K562 (cell line): ENCODE measurements around the gene LSR. TPM values are rescaled to one million over a fixed set of nuclear protein-coding genes. Genes with fewer than 3 reads are reported as not detected.

Experiments used
- ARHGAP35 ChIP-seq: fragments of 450-650 bp; IDR thresholded peaks from 2 replicates; pipeline ENCODE4 v1.6.1; 2018; ENCODE audit not compliant: partially characterized antibody
- BHLHE40 ChIP-seq: IDR thresholded peaks from 2 replicates; pipeline ENCODE4 v1.6.1; 2011; ENCODE audit warnings: low read length, improper control_type of control experiment
- CBFA2T3 ChIP-seq: fragments of 450-650 bp; IDR thresholded peaks from 2 replicates; pipeline ENCODE4 v1.6.1; 2017
- CBX1 ChIP-seq: sonication (generic); IDR thresholded peaks from 2 replicates; pipeline ENCODE4 v1.6.1; 2016; ENCODE audit warnings: antibody characterized with exemption, low read depth, mild to moderate bottlenecking
- CBX5 ChIP-seq: IDR thresholded peaks from 2 replicates; pipeline ENCODE4 v1.6.1; 2014; ENCODE audit warnings: low read depth, borderline replicate concordance
- EHMT2 ChIP-seq: fragments of 450-650 bp; IDR thresholded peaks from 2 replicates; pipeline ENCODE4 v1.6.1; 2018; ENCODE audit warnings: antibody characterized with exemption
- ELK1 ChIP-seq: sonication (generic); formaldehyde crosslinking; IDR thresholded peaks from 2 replicates; pipeline ENCODE4 v1.8.1; 2022; ENCODE audit warnings: missing genetic modification reagents
- FOXK2 ChIP-seq, 2 experiments: fragments of 450-650 bp; IDR thresholded peaks in 1 of 2; conservative IDR thresholded peaks in 1 of 2; 2 replicates each; pipeline ENCODE4 v1.6.1; 2016; ENCODE audit warnings: low read depth in 2 of 2, mild to moderate bottlenecking in 1 of 2
- HMGN3 ChIP-seq: IDR thresholded peaks from 2 replicates; pipeline ENCODE4 v1.6.1; 2011; ENCODE audit warnings: borderline replicate concordance, low read depth, mild to moderate bottlenecking, mixed read lengths, low read length; ENCODE audit not compliant: insufficient read length; ENCODE audit errors: extremely low read depth
- LARP7 ChIP-seq: fragments of 450-650 bp; IDR thresholded peaks from 2 replicates; pipeline ENCODE4 v1.6.1; 2016
- MTA3 ChIP-seq: fragments of 450-650 bp; formaldehyde crosslinking; IDR thresholded peaks from 2 replicates; pipeline ENCODE4 v1.6.1; 2017; ENCODE audit warnings: mild to moderate bottlenecking, borderline replicate concordance
- OTX1 ChIP-seq: fragments of 450-650 bp; formaldehyde crosslinking; IDR thresholded peaks from 2 replicates; pipeline ENCODE4 v1.4.0; 2022; ENCODE audit warnings: mild to moderate bottlenecking
- PKNOX1 ChIP-seq: fragments of 450-650 bp; IDR thresholded peaks from 2 replicates; pipeline ENCODE4 v1.6.1; 2016
- PYGO2 ChIP-seq: fragments of 450-650 bp; IDR thresholded peaks from 2 replicates; pipeline ENCODE4 v1.6.1; 2016; ENCODE audit warnings: mild to moderate bottlenecking, missing genetic modification characterization, moderate library complexity, missing compliant biosample characterization
- RUNX1 ChIP-seq: sonication (generic); IDR thresholded peaks from 2 replicates; pipeline ENCODE4 v1.6.1; 2016; ENCODE audit warnings: antibody characterized with exemption, low read depth
- SIN3A ChIP-seq, 2 experiments: fragments of 150-350 bp in 1 of 2; IDR thresholded peaks; 2 replicates each; pipeline ENCODE4 v1.6.1; 2011 to 2016; ENCODE audit warnings: borderline replicate concordance in 2 of 2, low read depth in 2 of 2, low read length in 2 of 2, mild to moderate bottlenecking in 2 of 2, moderate library complexity in 2 of 2; ENCODE audit not compliant: control insufficient read depth in 1 of 2
- SMAD4 ChIP-seq: fragments of 250-450 bp; sonication (Bioruptor Pico); conservative IDR thresholded peaks from 2 replicates; pipeline ENCODE4 v1.8.0; 2021; ENCODE audit warnings: inconsistent platforms, mild to moderate bottlenecking, moderate library complexity
- ZFP36 ChIP-seq: fragments of 150-350 bp; IDR thresholded peaks from 2 replicates; pipeline ENCODE4 v1.6.1; 2018; ENCODE audit warnings: low read length, low read depth; ENCODE audit not compliant: partially characterized antibody
- ZFP91 ChIP-seq: sonication (generic); formaldehyde crosslinking; IDR thresholded peaks from 2 replicates; pipeline ENCODE4 v1.8.0; 2022; ENCODE audit warnings: mild to moderate bottlenecking, missing genetic modification reagents
- ZKSCAN1 ChIP-seq: fragments of 150-350 bp; IDR thresholded peaks from 2 replicates; pipeline ENCODE4 v1.6.1; 2016; ENCODE audit warnings: low read depth, low read length
- polyA plus RNA-seq, 8 experiments: library from polyadenylated mRNA; depleted of rRNA in 4 of 8; stranded (reverse) in 5 of 8; unstranded in 3 of 8; fragments of >200 nt; fragmentation: Nextera tagmentation in 2 of 8; fragmentation: Illumina TruSeq in 1 of 8; extraction: Ambion mirVana in 2 of 8; extraction: Trizol in 1 of 8; gene quantifications; 2 replicates each; pipeline versions ENCODE4 v1.2.1 to v1.2.3, GENCODE V29; 2011 to 2014; ENCODE audit warnings: inconsistent platforms in 1 of 8, missing spikeins in 1 of 8
- total RNA-seq, 7 experiments: library from RNA; depleted of rRNA in 6 of 7; stranded (reverse); fragments of >200 nt in 6 of 7; fragmentation: Illumina TruSeq in 2 of 7; extraction: Trizol in 2 of 7; gene quantifications; 2 replicates each; pipeline versions ENCODE4 v1.2.1 to v1.2.3, GENCODE V29; 2011 to 2021; ENCODE audit warnings: low replicate concordance in 1 of 7
- TF ChIP-seq, protein P1 (sequence below), 2 experiments: fragments of 250-450 bp in 1 of 2; fragments of 450-650 bp in 1 of 2; sonication (Bioruptor Pico) in 1 of 2; IDR thresholded peaks; 2 replicates each; pipeline versions ENCODE4 v1.6.1 to v1.8.0; 2016 to 2021; ENCODE audit warnings: mild to moderate bottlenecking in 2 of 2, moderate library complexity in 2 of 2, missing compliant biosample characterization in 1 of 2, missing genetic modification characterization in 1 of 2
- TF ChIP-seq, protein P2 (sequence below): IDR thresholded peaks from 2 replicates; pipeline ENCODE4 v1.6.1; 2011; ENCODE audit not compliant: insufficient read length; ENCODE audit errors: extremely low read depth

Gene LSR
- total and polyA plus RNA-seq, 9 of the 15 experiments (the other 6 are each of a cell fraction or from before 2014, with no cell fraction given): 0.44 to 87.9 (median 28.0) TPM

- TF ChIP-seq, protein P1, sequence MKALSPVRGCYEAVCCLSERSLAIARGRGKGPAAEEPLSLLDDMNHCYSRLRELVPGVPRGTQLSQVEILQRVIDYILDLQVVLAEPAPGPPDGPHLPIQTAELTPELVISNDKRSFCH (CRISPR knock-in tag; IDR thresholded peaks at IDR 0.05): no peak
- TF ChIP-seq, protein P1 (tag; IDR thresholded peaks at IDR 0.05): peak; percentile 47; the same call in 1 of the 2 replicates
- TF ChIP-seq SIN3A (IDR thresholded peaks at IDR 0.05; ENCODE audit: borderline replicate concordance in 2 of 2, control insufficient read depth in 1 of 2, low read depth in 2 of 2, low read length in 2 of 2) (peak; percentile 65 to 71; a peak in 1 of 4 replicates), FOXK2 (conservative IDR thresholded peaks at IDR 0.05 in 1 of 2, IDR thresholded peaks at IDR 0.05 in 1 of 2; ENCODE audit: low read depth in 2 of 2) (peak in 1 of 2 experiments; percentile 46; a peak in 1 of 4 replicates), RUNX1 (0 out of 2 replicates have a peak, but pooled peaks have one; percentile 8), LARP7 (0 out of 2 replicates have a peak, but pooled peaks have one; percentile 66), OTX1 (CRISPR knock-in tag) (peak; percentile 79; the same call in 1 of the 2 replicates), PYGO2 (tag) (0 out of 2 replicates have a peak, but pooled peaks have one; percentile 55), SMAD4 (peak; percentile 73), EHMT2 (0 out of 2 replicates have a peak, but pooled peaks have one; percentile 10), PKNOX1 (0 out of 2 replicates have a peak, but pooled peaks have one; percentile 4), ZFP36 (peak; percentile 33), BHLHE40 (peak; percentile 37; the same call in 1 of the 2 replicates), CBX1 (peak; percentile 90; the same call in 1 of the 2 replicates), HMGN3 (peak; percentile 29), MTA3 (peak; percentile 85; the same call in 1 of the 2 replicates), CBX5 (peak; percentile 60), ZKSCAN1 (peak; percentile 44; the same call in 1 of the 2 replicates), ELK1 (CRISPR knock-in tag) (no peak), CBFA2T3 (peak; percentile 66), ARHGAP35 (no peak), ZFP91 (CRISPR knock-in tag) (peak; percentile 95)
- TF ChIP-seq, protein P2, sequence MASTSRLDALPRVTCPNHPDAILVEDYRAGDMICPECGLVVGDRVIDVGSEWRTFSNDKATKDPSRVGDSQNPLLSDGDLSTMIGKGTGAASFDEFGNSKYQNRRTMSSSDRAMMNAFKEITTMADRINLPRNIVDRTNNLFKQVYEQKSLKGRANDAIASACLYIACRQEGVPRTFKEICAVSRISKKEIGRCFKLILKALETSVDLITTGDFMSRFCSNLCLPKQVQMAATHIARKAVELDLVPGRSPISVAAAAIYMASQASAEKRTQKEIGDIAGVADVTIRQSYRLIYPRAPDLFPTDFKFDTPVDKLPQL: no peak
Measured at GRCh38 chr19:35247526-35248309, 1.1 kb upstream of the LSR start (continued).
